ENCODE measurements around the gene FAM234B.
"Not testable (repeated sequence)": the region's sequence is repeated elsewhere in the genome, so short reads cannot be mapped to it uniquely, and the experiment has no call there.

The FAM234B gene

GRCh38 chr12:13061377-13061776, 17.2 kb downstream of the FAM234B start:
- peak; percentile 22 for DNase-seq

GRCh38 chr12:13062669-13063068, 18.5 kb downstream of the FAM234B start:
- no peak for DNase-seq

GRCh38 chr12:13066014-13066413, 21.8 kb downstream of the FAM234B start:
- no peak for DNase-seq

GRCh38 chr12:13066459-13066858, 22.3 kb downstream of the FAM234B start:
- no peak for DNase-seq

GRCh38 chr12:13067322-13067721, 23.1 kb downstream of the FAM234B start:
- DNase-seq = no peak

- DNase-seq = peak; percentile 6
These were observed 25.2 kb downstream of the FAM234B start for GRCh38 chr12:13069380-13069779.

GRCh38 chr12:13071305-13072280, 27.4 kb downstream of the FAM234B start:
- peak; percentile 80 for DNase-seq

- no peak for DNase-seq
These were observed 29.0 kb downstream of the FAM234B start for GRCh38 chr12:13073173-13073572.

GRCh38 chr12:13074396-13075117, 30.4 kb downstream of the FAM234B start:
- DNase-seq = peak; percentile 52

- DNase-seq = peak; percentile 8
These were observed 30.9 kb downstream of the FAM234B start for GRCh38 chr12:13075118-13075480.

- DNase-seq = peak; percentile 42
These were observed 31.8 kb downstream of the FAM234B start for GRCh38 chr12:13075786-13076570.

- DNase-seq = no peak
These were observed 35.3 kb downstream of the FAM234B start for GRCh38 chr12:13079440-13079906.

GRCh38 chr12:13080266-13080665, 36.1 kb downstream of the FAM234B start:
- no peak for DNase-seq

- no peak for DNase-seq
These were observed 38.7 kb downstream of the FAM234B start for GRCh38 chr12:13082861-13083260.

- not testable (repeated sequence) for DNase-seq
These were observed 39.5 kb downstream of the FAM234B start for GRCh38 chr12:13083638-13084037.

GRCh38 chr12:13084898-13085640, 40.9 kb downstream of the FAM234B start:
- DNase-seq = no peak

- no peak for DNase-seq
These were observed 41.9 kb downstream of the FAM234B start for GRCh38 chr12:13085968-13086686.

- DNase-seq = no peak
These were observed 43.6 kb downstream of the FAM234B start for GRCh38 chr12:13087766-13088165.

- no peak for DNase-seq
These were observed 44.3 kb downstream of the FAM234B start for GRCh38 chr12:13088496-13088895.

GRCh38 chr12:13090054-13090453, 45.9 kb downstream of the FAM234B start:
- DNase-seq = no peak

GRCh38 chr12:13091832-13092231, 47.7 kb downstream of the FAM234B start:
- DNase-seq = no peak

Data from NCI-H2171 treated with DMSO at 0.1 percent for 48 hours (cell line).